ENCODE measurements around the gene TRMT6.

The TRMT6 gene

DNA sequence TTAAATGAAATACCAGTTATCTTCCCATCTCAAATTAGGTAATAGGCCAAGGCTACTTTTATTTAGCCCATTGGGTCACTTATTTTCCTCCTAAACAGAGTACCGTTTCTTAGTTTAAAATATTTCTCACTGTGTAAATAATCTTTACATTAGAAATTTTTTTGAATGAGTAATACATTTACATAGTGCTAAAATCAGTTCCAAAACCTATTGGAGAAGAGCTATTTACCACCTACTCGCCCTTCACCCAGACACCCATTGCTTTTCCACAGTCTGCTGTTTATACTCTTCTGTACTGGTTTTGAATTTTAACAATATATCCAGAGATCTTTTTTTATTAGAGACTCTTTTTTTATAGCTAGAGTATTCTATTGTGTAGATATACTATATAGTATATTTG lies 37.0 kb upstream of the TRMT6 start:
- TF ChIP-seq, protein P1, sequence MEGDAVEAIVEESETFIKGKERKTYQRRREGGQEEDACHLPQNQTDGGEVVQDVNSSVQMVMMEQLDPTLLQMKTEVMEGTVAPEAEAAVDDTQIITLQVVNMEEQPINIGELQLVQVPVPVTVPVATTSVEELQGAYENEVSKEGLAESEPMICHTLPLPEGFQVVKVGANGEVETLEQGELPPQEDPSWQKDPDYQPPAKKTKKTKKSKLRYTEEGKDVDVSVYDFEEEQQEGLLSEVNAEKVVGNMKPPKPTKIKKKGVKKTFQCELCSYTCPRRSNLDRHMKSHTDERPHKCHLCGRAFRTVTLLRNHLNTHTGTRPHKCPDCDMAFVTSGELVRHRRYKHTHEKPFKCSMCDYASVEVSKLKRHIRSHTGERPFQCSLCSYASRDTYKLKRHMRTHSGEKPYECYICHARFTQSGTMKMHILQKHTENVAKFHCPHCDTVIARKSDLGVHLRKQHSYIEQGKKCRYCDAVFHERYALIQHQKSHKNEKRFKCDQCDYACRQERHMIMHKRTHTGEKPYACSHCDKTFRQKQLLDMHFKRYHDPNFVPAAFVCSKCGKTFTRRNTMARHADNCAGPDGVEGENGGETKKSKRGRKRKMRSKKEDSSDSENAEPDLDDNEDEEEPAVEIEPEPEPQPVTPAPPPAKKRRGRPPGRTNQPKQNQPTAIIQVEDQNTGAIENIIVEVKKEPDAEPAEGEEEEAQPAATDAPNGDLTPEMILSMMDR (conservative IDR thresholded peaks at IDR 0.05; ENCODE audit: control insufficient read depth, insufficient read depth, low read depth, low read length) = no peak
- H3K4me3 ChIP-seq (ENCODE audit: control insufficient read depth, low read depth, low read length) = no peak overlapping the region
- no peak for DNase-seq (ENCODE audit: low read depth)

DNA sequence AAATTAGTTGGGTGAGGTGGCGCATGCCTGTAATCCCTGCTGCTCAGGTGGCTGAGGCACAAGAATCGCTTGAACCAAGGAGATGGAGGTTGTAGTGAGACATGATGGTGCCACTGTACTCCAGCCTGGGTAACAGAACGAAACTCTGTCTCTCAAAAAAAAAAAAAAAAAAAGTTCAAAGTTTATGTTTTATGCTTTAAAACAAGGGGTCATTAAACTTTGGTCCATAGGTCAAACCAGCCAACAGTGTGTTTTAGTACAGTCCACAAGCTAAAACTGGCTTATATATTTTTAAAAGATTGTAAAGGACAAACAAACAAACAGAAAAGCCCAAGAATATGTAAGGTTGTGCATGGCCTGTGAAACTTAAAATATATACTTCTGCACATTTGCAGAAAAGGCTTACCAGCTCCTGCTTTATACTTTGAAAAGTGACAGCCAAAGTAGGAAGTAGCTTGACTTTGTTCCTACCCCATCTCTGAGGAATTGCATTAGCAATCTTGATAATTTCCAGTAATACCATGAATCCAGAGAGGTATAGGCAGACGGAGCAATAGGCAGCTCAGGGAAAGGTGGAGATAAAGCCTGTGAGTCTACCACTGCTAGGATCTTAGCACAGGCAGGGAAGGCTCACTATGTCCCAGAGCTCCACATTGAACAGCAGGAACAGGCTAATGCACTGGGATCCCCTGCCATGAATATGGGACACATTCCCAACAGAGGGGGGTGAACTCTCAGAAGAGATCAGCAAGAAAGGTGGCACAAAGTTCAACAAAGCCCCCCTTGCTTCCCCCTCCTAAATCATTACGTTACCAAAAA lies 30.6 kb upstream of the TRMT6 start:
- no peak for DNase-seq (ENCODE audit: low read depth)
- no peak overlapping the region for H3K4me3 ChIP-seq (ENCODE audit: control insufficient read depth, low read depth, low read length)
- TF ChIP-seq, protein P1 (conservative IDR thresholded peaks at IDR 0.05; ENCODE audit: control insufficient read depth, insufficient read depth, low read depth, low read length) = no peak

DNA sequence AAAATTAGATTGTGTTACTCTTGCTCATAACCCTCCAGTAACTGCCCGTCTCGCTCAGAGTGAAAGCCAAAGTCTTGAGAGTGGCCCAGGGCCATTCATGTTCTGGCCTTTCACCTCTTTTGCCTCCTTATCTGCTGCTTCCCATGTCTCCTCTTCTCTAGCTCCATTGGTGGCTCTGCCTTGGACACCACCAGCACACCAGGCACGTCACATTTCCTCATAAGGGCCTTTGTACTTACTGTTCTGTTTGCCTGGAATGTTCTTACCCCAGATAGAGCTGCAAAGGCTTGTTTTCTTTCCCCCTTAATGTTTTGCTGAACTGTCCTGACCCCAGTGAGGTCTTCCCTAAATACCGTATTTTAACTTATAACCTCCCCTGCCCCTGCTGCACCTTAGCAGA lies 29.5 kb upstream of the TRMT6 start:
- TF ChIP-seq, protein P1 (conservative IDR thresholded peaks at IDR 0.05; ENCODE audit: control insufficient read depth, insufficient read depth, low read depth, low read length) = no peak
- DNase-seq (ENCODE audit: low read depth) = no peak
- H3K4me3 ChIP-seq (ENCODE audit: control insufficient read depth, low read depth, low read length) = no peak overlapping the region

GRCh38 chr20:5977975-5978374 lies 27.6 kb upstream of the TRMT6 start:
- no peak for DNase-seq (ENCODE audit: low read depth)
- no peak overlapping the region for H3K4me3 ChIP-seq (ENCODE audit: control insufficient read depth, low read depth, low read length)
- TF ChIP-seq, protein P1 (conservative IDR thresholded peaks at IDR 0.05; ENCODE audit: control insufficient read depth, insufficient read depth, low read depth, low read length) = no peak

GRCh38 chr20:5977223-5977622 lies 26.9 kb upstream of the TRMT6 start:
- TF ChIP-seq, protein P1 (conservative IDR thresholded peaks at IDR 0.05; ENCODE audit: control insufficient read depth, insufficient read depth, low read depth, low read length) = no peak
- DNase-seq (ENCODE audit: low read depth) = no peak
- H3K4me3 ChIP-seq (ENCODE audit: control insufficient read depth, low read depth, low read length) = no peak overlapping the region

DNA sequence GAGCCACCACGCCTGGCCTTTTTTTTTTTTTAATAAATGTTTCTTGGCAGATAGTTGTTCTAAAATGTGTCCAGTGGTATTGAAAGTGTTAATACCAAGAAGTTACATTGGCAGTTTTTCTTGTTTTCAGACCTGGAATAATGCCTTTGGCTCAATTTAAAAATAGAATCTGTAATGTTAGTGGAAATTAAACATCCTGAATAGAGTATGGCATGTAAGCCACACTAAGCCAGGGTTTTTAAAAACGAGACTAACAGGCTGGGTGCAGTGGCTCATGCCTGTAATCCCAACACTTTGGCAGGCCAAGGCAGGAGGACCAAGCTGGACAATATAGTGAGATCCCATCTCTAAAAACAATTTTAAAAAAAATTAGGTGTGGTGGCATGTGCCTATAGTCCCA lies 25.4 kb upstream of the TRMT6 start:
- no peak for DNase-seq (ENCODE audit: low read depth)
- TF ChIP-seq, protein P1 (conservative IDR thresholded peaks at IDR 0.05; ENCODE audit: control insufficient read depth, insufficient read depth, low read depth, low read length) = no peak

More for the DNA sequence above, 25.4 kb upstream of the TRMT6 start:
- H3K4me3 ChIP-seq (ENCODE audit: control insufficient read depth, low read depth, low read length) = no peak overlapping the region
